HCT116 (cell line): ENCODE measurements around the gene NFE2. TPM values are rescaled to one million over a fixed set of nuclear protein-coding genes. Genes with fewer than 3 reads are reported as not detected.

Experiments used
- ATAC-seq: fragments of 200-7000 bp; cut with Tn5 transposase; 2 replicates; pipeline ENCODE4 v1.9.1; 2020; ENCODE audit warnings: mild to moderate bottlenecking, moderate library complexity
- BruUV-seq: library from RNA; stranded (reverse); fragments of 400-500 nt; replicated peaks from 2 replicates; lab custom pipeline; 2021; lab: Mats Ljungman, UMichigan
- CTCF ChIA-PET: fragments of 300-600 bp; sonication (Branson Sonifier 250); formaldehyde crosslinking; loops from one replicate; lab custom pipeline; 2021; ENCODE audit warnings: antibody characterized with exemption; lab: Charles Lee
- POLR2A ChIA-PET: fragments of 300-600, 350-600 bp; sonication (Branson Sonifier 250); formaldehyde crosslinking; loops from one replicate; lab custom pipeline; 2021; ENCODE audit warnings: antibody characterized with exemption; lab: Charles Lee
- RAD21 ChIA-PET, 2 experiments: fragments of 300-600 bp; sonication (Branson Sonifier 250); formaldehyde crosslinking; loops; one replicate each; lab custom pipeline; 2023; ENCODE audit warnings: low total read pairs in 2 of 2; ENCODE audit not compliant: uncharacterized antibody in 2 of 2, unreplicated experiment in 2 of 2, low non-redundant PET in 1 of 2; lab: Charles Lee
- DNase-seq: peaks from one replicate; pipeline ENCODE4 v3.0.0-alpha.2; 2010; ENCODE audit warnings: low read depth, low spot score
- H2AFZ ChIP-seq: fragments of 200-600 bp; shearing (Covaris generic), sonication (generic); 2 replicates; pipeline ENCODE4 v1.6.1; 2017; ENCODE audit warnings: low read depth, mixed run types, mixed read lengths, antibody characterized with exemption, low read length; ENCODE audit not compliant: poor library complexity, severe bottlenecking
- H3K27ac ChIP-seq: 2 replicates; pipeline ENCODE4 v1.5.1; 2012; ENCODE audit warnings: low read depth, low read length
- H3K27me3 ChIP-seq: fragments of 200-600 bp; sonication (generic); 2 replicates; pipeline ENCODE4 v1.6.1; 2016; ENCODE audit warnings: mixed run types, low read length, mixed read lengths; ENCODE audit not compliant: insufficient read depth
- H3K36me3 ChIP-seq, 2 experiments: fragments of 200-500 bp in 1 of 2; fragments of 200-600 bp in 1 of 2; sonication (Bioruptor generic) in 1 of 2; sonication (generic) in 1 of 2; 2 replicates each; pipeline versions ENCODE4 v1.5.1 to v1.6.1; 2014 to 2016; ENCODE audit warnings: low read length in 2 of 2, inconsistent platforms in 1 of 2, mixed read lengths in 1 of 2, mixed run types in 1 of 2; ENCODE audit not compliant: insufficient read depth in 2 of 2, control insufficient read depth in 1 of 2
- H3K4me1 ChIP-seq, 2 experiments: fragments of 200-600 bp in 1 of 2; sonication (generic) in 1 of 2; 2 replicates each; pipeline versions ENCODE4 v1.5.1 to v1.6.1; 2012 to 2017; ENCODE audit warnings: low read length in 2 of 2, inconsistent platforms in 1 of 2, mild to moderate bottlenecking in 1 of 2, mixed read lengths in 1 of 2, mixed run types in 1 of 2, moderate library complexity in 1 of 2; ENCODE audit not compliant: insufficient read depth in 2 of 2, control insufficient read depth in 1 of 2
- H3K4me2 ChIP-seq: fragments of 200-600 bp; sonication (generic); 2 replicates; pipeline ENCODE4 v1.6.1; 2017; ENCODE audit warnings: mixed run types, low read length, mixed read lengths
- H3K4me3 ChIP-seq, 2 experiments: fragments of 200-600 bp in 1 of 2; sonication (generic) in 1 of 2; replicated peaks in 1 of 2; 2 replicates each; pipeline ENCODE4 v1.5.1; 2011 to 2016; ENCODE audit warnings: low read length in 2 of 2, control low read depth in 1 of 2, low read depth in 1 of 2, mild to moderate bottlenecking in 1 of 2, mixed read lengths in 1 of 2, mixed run types in 1 of 2
- H3K79me2 ChIP-seq: fragments of 200-600 bp; sonication (generic); 2 replicates; pipeline ENCODE4 v1.6.1; 2017; ENCODE audit warnings: mild to moderate bottlenecking, mixed run types, low read length, moderate library complexity, mixed read lengths; ENCODE audit not compliant: insufficient read depth
- H3K9ac ChIP-seq: fragments of 200-600 bp; sonication (generic); 2 replicates; pipeline ENCODE4 v1.6.1; 2016; ENCODE audit warnings: low read length, mixed read lengths
- H3K9me2 ChIP-seq: fragments of 200-600 bp; sonication (generic), shearing (Covaris generic); 2 replicates; pipeline ENCODE4 v1.6.1; 2017; ENCODE audit warnings: mixed run types, mild to moderate bottlenecking, moderate library complexity; ENCODE audit not compliant: insufficient read depth
- H3K9me3 ChIP-seq, 2 experiments: fragments of 200-500 bp in 1 of 2; fragments of 200-600 bp in 1 of 2; sonication (Bioruptor generic) in 1 of 2; sonication (generic) in 1 of 2; 2 replicates each; pipeline ENCODE4 v1.6.1; 2014 to 2017; ENCODE audit warnings: low read length in 2 of 2, mixed read lengths in 2 of 2, inconsistent platforms in 1 of 2, low read depth in 1 of 2, mild to moderate bottlenecking in 1 of 2, mixed run types in 1 of 2, moderate library complexity in 1 of 2; ENCODE audit not compliant: control insufficient read depth in 1 of 2, insufficient read depth in 1 of 2
- H4K20me1 ChIP-seq: fragments of 200-600 bp; sonication (generic), shearing (Covaris generic); 2 replicates; pipeline ENCODE4 v1.6.1; 2017; ENCODE audit warnings: mixed run types, mild to moderate bottlenecking, moderate library complexity; ENCODE audit not compliant: insufficient read depth
- CBX3 ChIP-seq: IDR thresholded peaks from 2 replicates; pipeline ENCODE4 v1.6.1; 2012; ENCODE audit warnings: low read depth
- CEBPB ChIP-seq: IDR thresholded peaks from 2 replicates; pipeline ENCODE4 v1.6.1; 2012; ENCODE audit warnings: low read depth
- EGR1 ChIP-seq: IDR thresholded peaks from 2 replicates; pipeline ENCODE4 v1.6.1; 2012; ENCODE audit warnings: low read depth
- ELF1 ChIP-seq: IDR thresholded peaks from 2 replicates; pipeline ENCODE4 v1.6.1; 2012; ENCODE audit warnings: low read depth, borderline replicate concordance
- EZH2 ChIP-seq: fragments of 200-600 bp; sonication (generic); IDR thresholded peaks from 2 replicates; pipeline ENCODE4 v1.6.1; 2017; ENCODE audit warnings: antibody characterized with exemption, mixed run types
- EZH2phosphoT487 ChIP-seq: fragments of 200-600 bp; IDR thresholded peaks from 2 replicates; pipeline ENCODE4 v1.6.1; 2018; ENCODE audit warnings: antibody characterized with exemption, borderline replicate concordance
- POLR2A ChIP-seq: IDR thresholded peaks from 2 replicates; pipeline ENCODE4 v1.7.0; 2011; ENCODE audit warnings: borderline replicate concordance; ENCODE audit not compliant: insufficient read depth, insufficient read length; ENCODE audit errors: extremely low read depth
- SP1 ChIP-seq: IDR thresholded peaks from 2 replicates; pipeline ENCODE4 v1.6.1; 2012; ENCODE audit warnings: low read depth
- YY1 ChIP-seq: IDR thresholded peaks from 2 replicates; pipeline ENCODE4 v1.6.1; 2011; ENCODE audit warnings: low read length, low read depth, moderate library complexity, mild to moderate bottlenecking; ENCODE audit not compliant: insufficient replicate concordance; ENCODE audit errors: extremely low read depth
- intact Hi-C: fragments of 100-400 bp; cut with micrococcal nuclease; formaldehyde crosslinking; loops from 2 replicates; pipeline ENCODE4 v1.10.0; 2022
- total RNA-seq: library from RNA; stranded (reverse); gene quantifications from one replicate; pipeline ENCODE4 v1.2.1, GENCODE V29; 2021; ENCODE audit not compliant: unreplicated experiment
- TF ChIP-seq, protein P1 (sequence below): IDR thresholded peaks from 2 replicates; pipeline ENCODE4 v1.6.1; 2012
- TF ChIP-seq, protein P2 (sequence below): IDR thresholded peaks from 2 replicates; pipeline ENCODE4 v1.6.1; 2011; ENCODE audit warnings: mild to moderate bottlenecking, low read length, moderate library complexity; ENCODE audit not compliant: insufficient replicate concordance; ENCODE audit errors: extremely low read depth
- TF ChIP-seq, protein P3 (sequence below): IDR thresholded peaks from 2 replicates; pipeline ENCODE4 v1.6.1; 2012; ENCODE audit warnings: low read depth

The NFE2 gene
- total RNA-seq, 1 experiment from 2014 or later = 1.3 TPM

DNA sequence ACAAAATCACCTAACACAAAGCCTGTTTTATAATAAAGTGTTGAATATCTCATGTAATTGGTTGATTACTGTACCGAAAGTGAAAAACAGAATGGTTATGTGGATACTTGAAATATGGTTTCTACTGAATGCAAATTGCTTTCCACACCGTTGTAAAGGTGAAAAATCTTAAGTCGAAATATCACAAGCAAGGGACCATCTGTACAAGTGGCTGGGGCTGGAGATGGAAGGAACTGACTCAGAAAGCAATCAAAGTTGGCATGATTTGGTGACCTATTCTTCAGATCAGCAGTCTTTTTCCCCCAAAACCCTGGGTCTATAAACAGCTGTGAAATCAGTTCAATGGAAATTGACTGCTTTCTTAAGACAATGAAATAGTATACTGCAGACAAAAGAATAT lies 24.4 kb downstream of the NFE2 start:
- Histone ChIP-seq H3K9me2 (no peaks in the 10 kb centered on the region), H3K79me2 (peaks cover 65% of the 10 kb centered on the region), H3K4me3 (no peak overlapping the region), H3K36me3 (peaks cover 7 to 18% of the 10 kb centered on the region in 2 experiments; a peak in 3 of 4 replicates)
- intact Hi-C loops = no loop called here
- RAD21 ChIA-PET = no interaction called here
- no peak for DNase-seq
- TF ChIP-seq CEBPB = no peak
- TF ChIP-seq EZH2 = no peak
- no peak for TF ChIP-seq SP1
- no peak for TF ChIP-seq POLR2A
- TF ChIP-seq CBX3 = no peak
- TF ChIP-seq EGR1 = no peak
- TF ChIP-seq YY1 = no peak
- TF ChIP-seq, protein P1, sequence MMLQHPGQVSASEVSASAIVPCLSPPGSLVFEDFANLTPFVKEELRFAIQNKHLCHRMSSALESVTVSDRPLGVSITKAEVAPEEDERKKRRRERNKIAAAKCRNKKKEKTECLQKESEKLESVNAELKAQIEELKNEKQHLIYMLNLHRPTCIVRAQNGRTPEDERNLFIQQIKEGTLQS = no peak
- TF ChIP-seq, protein P2, sequence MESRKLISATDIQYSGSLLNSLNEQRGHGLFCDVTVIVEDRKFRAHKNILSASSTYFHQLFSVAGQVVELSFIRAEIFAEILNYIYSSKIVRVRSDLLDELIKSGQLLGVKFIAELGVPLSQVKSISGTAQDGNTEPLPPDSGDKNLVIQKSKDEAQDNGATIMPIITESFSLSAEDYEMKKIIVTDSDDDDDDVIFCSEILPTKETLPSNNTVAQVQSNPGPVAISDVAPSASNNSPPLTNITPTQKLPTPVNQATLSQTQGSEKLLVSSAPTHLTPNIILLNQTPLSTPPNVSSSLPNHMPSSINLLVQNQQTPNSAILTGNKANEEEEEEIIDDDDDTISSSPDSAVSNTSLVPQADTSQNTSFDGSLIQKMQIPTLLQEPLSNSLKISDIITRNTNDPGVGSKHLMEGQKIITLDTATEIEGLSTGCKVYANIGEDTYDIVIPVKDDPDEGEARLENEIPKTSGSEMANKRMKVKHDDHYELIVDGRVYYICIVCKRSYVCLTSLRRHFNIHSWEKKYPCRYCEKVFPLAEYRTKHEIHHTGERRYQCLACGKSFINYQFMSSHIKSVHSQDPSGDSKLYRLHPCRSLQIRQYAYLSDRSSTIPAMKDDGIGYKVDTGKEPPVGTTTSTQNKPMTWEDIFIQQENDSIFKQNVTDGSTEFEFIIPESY = no peak
- TF ChIP-seq, protein P3, sequence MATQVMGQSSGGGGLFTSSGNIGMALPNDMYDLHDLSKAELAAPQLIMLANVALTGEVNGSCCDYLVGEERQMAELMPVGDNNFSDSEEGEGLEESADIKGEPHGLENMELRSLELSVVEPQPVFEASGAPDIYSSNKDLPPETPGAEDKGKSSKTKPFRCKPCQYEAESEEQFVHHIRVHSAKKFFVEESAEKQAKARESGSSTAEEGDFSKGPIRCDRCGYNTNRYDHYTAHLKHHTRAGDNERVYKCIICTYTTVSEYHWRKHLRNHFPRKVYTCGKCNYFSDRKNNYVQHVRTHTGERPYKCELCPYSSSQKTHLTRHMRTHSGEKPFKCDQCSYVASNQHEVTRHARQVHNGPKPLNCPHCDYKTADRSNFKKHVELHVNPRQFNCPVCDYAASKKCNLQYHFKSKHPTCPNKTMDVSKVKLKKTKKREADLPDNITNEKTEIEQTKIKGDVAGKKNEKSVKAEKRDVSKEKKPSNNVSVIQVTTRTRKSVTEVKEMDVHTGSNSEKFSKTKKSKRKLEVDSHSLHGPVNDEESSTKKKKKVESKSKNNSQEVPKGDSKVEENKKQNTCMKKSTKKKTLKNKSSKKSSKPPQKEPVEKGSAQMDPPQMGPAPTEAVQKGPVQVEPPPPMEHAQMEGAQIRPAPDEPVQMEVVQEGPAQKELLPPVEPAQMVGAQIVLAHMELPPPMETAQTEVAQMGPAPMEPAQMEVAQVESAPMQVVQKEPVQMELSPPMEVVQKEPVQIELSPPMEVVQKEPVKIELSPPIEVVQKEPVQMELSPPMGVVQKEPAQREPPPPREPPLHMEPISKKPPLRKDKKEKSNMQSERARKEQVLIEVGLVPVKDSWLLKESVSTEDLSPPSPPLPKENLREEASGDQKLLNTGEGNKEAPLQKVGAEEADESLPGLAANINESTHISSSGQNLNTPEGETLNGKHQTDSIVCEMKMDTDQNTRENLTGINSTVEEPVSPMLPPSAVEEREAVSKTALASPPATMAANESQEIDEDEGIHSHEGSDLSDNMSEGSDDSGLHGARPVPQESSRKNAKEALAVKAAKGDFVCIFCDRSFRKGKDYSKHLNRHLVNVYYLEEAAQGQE = no peak
- TF ChIP-seq ELF1 = no peak
- no peak for TF ChIP-seq EZH2phosphoT487
- TF ChIP-seq, all 23 proteins: peak for 0
- Histone ChIP-seq H3K4me1 (peaks cover 6 to 15% of the 10 kb centered on the region in 2 experiments), H3K27ac (no peak overlapping the region), H3K27me3 (no peaks in the 10 kb centered on the region), H3K9me3 (no peaks in the 10 kb centered on the region), H3K4me2 (no peak overlapping the region), H4K20me1 (no peaks in the 10 kb centered on the region), H2AFZ (no peak overlapping the region), H3K9ac (no peak overlapping the region)
- no TSS peak for BruUV-seq
- no peak for ATAC-seq
- POLR2A ChIA-PET = no interaction called here
- CTCF ChIA-PET = no interaction called here
